HTERT RPE-1 (cell line): ENCODE results near the gene GSTM3.

ENCODE experiments used
- in situ Hi-C: fragments of 300-500 bp; cut with MboI; formaldehyde crosslinking; loops from 4 replicates; pipeline ENCODE4 v1.14.3; 2020; ENCODE audit warnings: low sequenced_read_pairs

The GSTM3 gene

DNA sequence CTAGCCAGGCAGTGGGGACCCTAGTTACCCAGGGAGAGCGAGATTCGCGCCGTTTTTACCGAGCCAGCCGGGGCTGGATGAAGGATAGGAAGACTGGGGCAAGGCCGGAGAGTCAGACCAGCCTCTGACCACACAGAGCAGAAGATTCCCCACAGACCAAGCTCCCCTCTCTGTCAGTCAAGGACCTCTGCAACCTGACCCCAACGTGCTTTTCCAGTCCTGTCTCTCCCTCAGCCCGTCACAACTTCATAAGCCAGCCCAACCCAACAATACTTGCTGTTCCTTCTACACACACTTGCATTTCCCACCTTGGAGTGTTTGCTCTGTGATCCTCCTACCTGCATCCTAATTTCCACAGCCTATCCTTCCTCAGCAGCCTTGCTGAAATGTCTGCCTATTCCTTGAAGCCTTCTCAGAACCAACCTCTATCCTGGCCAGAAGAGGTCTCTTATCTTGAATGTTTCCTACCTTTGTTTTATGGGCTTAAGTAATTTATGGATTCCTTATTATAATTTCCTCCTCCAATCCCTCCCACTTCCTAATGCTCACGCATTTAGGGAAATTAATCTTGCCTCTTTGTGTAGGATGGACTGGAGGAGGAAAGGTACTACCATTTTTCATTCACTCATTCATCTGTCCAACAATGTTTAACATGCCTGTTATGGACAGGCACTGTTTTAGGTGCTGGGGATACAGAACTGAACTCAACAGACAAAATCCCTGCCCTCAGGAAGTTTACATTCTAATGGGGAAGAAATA lies at the start of gene GSTM3:
Gene GSTM3 (minus strand): TSS at position 424 of the 759 bp plus-strand sequence. CDS start 751 bp downstream, outside the sequence.
- in situ Hi-C loops, result no loop called here

DNA sequence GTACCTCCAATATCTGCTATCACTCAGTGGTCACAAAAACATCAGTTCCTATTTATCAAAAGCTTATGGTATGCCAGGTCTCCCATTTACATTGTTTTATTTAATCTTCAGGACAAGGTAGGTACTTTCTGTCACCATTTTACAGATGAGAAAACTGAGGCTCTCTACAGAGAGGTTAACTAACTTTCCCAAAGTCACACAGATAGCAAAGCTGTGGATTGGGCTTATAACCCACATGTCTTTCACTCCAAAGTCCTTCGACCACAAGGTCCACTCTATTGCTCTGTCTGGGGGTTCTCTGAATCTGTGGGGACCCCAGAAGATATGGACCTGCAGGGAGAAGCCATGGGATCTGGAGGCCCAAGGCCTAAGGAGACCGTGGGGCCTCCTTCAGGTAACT lies 49.5 kb upstream of the GSTM3 start:
- in situ Hi-C loops, result no loop called here

DNA sequence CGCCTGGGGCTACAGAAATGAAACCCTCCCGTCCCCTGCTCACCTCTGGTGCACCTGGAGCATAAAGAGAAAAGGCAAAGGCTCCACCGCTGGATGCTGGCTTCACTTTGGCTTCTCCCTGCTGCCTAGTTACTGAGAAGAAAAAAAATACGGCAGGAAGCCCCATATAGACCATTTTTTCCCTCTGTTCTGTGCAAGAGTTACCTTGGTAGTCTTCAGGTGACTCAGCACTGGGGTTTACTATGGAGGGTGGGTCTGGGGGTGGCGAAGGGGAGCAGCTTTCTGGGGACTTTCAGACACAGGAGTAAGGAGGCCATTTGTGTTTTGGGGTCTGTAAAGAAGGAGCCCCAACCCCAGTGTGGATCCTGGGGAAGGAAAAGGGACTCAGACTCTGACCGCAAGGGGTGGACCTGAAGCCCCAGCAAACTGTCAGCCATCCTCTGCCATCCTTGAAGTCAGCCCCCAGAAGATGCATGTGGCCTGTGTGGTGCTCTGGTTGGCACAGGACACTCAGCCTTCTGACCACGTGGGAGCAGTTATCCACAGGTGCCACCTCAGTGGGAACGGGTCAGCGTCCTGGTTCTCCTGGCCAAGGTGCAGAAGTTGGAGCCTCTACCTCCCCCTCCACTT lies 48.8 kb upstream of the GSTM3 start:
- in situ Hi-C loops, result no loop called here

DNA sequence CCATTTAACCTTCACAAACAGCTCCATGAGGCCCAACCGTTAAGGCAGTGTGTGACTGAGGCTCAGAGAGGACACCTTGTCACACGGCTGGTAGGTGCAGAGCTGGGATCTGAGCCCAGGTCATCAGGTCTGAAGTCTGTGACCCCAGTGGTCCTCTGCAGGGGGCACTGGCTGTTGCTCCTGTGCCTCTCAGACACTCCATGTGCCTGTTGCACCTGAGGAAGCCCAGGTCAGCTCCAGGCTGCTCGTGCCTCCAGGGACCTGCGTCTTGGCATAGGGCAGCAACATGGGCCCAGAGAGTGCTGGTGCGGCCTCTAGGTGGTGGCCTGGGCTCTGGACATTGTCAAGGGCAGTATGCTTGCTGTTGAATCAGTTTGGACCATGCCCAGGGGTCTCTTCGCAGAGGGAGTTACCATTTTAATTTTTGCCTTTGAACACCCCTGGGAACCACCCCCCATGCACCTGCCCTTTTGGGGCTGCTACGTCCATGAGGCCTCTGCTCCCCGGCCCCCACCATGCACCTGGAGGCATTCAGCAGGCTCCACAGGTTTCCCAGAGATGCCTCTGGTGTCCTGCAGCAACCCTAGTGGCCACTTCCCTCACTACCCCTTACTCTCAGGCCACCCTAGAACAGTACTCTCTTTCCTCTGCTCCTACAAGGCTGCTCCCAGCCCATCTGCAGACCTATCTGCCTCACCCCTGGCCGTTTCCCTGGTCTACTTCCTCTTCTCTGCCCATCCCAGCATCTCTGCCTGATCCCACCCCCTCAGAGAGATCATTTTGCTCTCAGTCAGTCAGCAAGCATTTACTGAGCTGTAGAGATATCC lies 48.1 kb upstream of the GSTM3 start:
- in situ Hi-C loops, result no loop called here

DNA sequence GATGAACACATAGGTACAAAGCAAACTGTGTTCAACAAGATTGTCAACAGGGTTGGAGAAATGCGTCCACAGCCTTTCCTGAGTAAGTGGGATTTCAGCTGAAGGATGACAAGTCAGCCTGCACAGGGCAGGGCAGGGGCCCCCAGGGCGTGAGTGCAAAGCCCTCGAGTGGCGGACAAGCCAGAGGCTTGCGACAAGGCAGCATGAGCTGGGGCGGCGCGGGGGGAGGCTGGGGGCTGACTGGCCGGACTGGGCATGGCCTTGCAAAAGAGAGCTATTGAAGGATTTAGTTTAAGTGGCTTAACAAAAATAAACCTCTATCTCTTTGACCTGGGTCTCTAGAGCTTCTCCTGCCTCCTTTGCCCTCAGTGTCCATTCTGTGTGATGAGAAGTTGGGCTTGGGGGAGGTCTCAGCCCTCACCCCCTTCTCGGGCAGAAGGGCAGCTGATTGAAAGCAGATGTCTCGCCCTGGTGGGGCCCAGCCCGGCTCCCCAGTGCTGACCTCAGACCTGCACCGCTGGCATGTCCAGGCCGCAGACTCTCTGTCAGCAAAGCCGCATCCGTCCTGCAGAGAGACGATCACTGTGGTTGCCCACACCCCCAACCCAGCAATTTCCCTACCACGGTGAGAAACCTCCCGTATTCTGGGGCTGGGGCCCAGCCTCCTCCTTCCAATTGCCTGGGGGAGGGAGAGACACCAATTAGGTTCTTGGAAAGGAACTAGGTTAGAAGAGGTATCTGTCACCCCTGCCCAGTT lies 47.2 kb upstream of the GSTM3 start:
- in situ Hi-C loops, result no loop called here

DNA sequence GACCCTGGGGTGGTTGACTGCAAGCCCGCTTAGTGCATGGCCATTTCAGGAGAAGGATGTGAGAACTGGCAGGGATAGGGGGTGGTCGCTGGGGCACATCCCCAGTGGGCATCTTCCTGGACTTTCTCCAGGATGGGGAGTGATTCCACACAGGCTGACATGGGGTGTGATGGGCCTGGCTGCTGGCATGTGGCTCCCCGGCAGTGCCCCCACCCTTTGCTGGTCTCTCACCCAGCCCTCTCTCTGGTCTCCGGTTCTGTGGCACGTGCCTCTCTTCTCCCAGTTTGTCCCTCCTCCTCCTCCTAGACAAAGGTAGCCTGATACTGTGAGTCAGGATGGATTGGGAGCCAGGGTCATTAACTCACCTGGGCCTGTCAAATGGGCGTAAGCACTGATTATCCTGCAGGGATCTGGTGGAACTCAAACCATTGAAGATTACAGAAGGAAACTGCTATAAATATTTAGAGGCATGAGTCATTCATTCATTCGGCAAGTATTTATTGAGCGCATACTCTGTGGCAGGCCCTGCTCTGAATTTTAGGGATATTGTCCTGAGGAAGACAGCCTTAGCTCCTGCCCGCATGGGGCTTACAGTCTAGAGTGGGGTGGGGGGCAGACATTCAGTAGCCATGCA lies 46.5 kb upstream of the GSTM3 start:
- in situ Hi-C loops, result no loop called here

DNA sequence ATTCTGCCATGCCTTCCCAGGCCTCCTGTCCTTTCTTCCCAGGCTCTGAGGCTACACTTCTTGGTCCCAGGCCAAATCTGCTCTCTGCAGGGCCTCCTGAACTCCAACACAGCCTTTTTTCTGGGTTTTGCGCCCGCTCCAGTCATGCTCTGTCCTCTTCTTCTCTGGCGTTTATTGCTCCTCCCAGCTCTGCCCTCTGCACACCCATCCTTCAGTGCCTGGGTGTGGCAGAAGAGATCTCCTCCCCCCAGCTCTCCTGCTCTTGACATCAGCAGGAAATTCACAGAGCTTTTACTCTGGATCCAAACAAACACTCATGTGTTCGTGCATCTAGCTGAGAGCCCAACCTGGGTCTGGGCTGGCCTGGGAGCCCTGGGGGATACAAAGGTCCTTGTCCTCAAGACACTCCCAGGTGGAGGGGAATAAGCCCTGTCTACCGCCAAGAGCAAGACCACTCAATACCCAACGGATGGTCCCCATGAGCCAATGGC lies 45.7 kb upstream of the GSTM3 start:
- in situ Hi-C loops, result no loop called here

DNA sequence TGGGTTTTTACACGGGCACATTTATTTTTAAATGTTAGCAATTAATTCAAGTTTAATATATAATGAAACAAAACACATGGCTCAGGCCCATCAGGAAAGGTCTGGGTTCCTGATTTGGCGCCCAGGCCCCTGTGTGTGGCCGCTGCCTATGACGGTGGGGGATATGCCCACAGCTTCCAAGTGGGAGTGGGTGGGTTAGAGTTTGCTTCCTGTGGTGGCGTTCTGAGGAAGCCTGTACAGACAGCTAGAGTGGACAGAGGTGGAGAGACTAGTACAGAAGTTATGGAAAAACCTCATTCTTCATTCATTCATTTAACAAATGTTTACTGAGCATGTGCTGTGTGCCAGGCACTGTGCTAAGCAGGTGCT lies 45.3 kb upstream of the GSTM3 start:
- in situ Hi-C loops, result no loop called here

DNA sequence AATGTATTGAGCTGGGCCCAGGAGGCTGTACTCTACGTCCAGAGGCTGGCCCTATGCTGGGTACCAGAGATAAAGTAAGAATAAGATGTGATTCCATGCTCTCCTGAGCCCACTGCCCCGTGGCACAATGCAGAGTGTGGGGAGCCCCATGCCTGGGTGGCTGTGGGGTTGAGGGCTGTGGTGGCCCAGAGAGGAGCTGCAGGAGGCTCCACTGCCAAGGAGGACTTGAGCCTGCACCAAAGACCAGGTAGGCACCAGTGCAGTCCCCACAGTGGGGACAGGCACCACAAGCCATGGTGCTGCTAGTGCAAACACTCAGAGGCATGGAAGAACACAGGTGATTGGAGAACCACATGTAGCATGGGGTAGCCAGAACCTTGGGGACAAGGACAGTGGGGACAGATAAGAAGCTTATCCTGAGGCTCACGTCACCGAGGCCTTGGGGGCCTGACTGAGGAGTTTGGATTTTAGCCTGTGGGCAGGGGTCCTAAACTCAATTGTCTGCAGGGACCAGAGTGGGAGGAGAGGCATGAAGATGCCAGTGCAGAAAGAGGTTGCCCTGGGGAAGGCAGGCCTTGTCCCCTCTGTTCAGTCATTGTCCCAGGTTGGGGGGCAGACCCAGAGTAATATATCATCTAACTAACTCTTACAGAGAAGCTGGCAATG lies 44.7 kb upstream of the GSTM3 start:
- in situ Hi-C loops, result no loop called here

DNA sequence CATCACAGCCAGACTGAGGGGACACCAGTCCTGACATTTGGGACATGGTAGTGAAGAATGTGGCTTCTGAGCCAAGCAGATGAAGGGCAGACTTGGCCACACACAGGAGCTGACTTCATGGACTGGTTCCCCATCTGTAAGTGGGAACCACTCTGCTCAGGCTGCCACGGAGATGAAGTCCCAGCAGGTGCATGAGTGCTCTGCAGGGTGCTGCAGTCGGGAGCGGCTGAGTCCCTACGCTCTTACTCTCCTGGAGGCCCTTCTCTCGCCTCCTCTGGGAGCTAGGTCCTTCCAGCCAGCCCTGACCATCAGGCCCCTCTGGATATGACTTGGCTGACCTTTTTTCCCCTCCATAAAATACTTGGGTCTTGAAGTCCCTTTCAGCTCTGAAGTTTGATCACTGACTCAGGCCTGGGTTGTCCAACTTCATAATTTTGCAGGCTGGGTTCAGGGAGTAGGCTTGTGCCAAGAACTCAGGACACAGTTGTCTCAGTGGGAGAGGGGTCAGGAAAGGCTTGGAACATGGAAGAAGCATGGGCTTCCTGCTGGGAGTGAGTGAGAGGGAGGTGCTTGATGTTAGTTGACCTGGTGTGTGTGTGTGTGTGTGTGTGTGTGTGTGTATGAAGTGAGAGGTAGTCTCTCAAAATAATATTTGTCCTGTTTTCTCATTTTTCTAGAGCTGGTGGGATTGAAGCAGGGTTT lies 43.9 kb upstream of the GSTM3 start:
- in situ Hi-C loops, result no loop called here

DNA sequence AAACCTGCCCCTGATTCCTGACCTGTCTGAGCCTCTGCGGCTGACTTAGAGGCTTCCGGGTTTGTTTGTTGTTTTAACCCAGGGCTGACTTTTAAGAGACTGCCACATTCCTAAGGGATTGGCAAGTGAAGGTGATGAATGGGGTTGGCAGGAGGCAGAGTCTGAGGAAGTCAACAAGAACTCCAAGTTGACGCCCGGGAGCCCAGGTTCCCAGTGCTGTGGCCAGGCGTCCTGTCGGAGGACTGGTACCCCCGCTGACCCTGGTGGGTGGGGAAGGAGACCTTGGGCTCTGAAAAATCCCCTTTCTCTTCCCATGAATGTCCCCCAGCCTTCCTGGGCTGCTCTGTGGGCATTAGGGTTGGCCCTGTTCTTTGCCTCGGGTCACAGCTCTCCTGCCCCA lies 42.6 kb upstream of the GSTM3 start:
- in situ Hi-C loops, result no loop called here

DNA sequence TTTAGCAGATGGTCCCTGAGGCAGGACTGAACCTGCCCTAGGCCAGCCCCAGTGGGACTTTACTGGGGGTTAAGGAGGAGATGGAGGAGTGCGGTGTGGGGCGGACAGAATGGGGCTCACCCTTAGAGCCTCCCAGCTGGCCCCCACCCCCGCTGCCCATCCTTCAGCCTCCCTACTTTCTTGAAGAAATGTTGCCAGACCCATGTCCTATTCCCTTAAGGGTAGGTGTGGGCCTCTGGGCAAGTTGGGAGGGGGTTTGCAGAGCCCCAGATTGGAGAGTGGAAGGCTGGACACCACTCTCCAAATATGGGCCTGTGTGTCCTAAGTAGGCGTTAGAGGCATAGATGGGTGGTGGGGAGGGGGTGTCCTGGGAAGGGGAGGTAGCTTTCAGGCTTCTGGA lies 42.1 kb upstream of the GSTM3 start:
- in situ Hi-C loops, result no loop called here

DNA sequence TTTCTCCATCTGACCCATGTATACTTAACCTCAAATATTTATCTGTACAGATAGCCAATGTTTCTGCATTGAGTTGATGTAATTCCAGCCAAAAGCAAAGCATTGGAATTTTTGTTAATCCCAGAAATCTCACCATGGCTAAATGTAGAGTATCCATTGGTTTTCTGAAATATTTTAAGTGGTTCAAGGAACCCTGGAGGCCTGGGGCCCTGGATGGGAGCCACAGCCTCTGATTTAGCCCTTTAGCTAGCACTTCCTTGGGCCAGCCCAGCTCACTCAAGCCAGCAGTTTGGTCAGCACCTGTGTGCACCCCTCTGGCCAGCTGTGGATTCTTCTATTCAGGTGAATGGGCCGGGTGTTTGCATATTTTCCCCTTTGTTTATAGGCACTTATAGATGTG lies 41.7 kb upstream of the GSTM3 start:
- in situ Hi-C loops, result no loop called here

DNA sequence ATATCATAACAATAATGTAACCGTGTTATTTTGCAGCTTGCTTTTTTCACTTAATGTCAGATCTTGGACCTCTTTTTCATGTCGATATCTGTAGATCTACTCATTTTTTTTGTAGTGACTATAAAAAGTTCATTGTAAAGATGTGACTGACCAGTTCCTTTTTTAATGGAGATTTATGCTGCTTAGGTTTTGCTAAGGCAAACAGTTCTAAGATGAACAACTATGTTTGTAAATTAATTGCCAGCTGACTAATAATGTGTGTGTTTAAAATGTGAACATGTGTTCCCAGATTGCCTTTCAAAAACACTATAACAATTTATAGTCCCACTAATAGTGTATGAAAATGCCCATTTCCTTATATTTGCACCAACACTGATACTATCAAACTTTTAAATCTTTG lies 41.0 kb upstream of the GSTM3 start:
- in situ Hi-C loops, result no loop called here

DNA sequence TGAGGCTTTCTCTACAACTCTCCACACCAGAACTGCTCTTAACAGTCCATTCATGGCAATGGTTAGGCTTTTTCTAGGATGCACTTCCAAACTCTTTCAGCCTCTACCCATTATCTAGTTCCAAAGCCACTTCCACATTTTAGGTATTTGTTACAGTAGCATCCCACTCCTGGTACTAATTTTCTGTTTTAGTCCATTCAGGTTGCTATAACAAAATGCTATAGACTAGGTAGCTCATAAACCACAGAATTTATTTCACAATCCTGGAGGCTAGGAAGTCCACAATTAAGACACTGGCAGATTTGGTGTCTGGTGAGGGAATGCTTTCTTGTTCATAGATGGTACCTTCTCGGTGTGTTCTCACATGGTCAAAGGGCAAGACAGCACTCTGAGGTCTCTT lies 40.1 kb upstream of the GSTM3 start:
- in situ Hi-C loops, result no loop called here

DNA sequence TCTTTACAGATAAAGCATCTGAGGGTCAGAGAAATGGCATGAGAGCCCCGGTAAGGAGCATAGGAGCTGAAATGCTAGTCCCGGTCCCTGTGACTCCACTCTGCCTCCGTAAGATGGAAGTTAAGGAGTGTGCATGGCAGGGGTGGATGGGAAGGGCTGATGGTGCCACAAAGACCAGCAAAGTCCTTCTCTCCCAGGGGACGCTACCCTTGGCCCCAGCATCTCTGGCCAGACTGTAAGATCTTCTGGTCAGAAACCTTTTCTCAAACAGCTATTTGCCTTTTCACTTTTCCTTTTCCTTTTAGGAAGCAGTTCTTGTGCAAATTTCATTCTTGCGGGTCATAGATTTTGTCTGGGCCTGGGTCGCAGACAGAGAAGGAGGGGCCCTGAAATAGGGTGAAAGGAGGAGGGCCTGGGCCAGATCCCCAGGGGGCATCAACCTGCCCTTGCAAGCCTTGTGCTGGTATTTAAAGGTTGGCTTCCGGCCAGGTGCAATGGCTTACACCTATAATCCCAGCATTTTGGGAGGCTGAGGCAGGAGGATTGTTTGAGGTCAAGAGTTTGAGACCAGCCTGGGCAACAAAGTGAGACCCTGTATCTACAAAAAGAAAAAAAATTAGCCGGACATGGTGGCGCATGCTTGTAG lies 37.3 kb upstream of the GSTM3 start:
- in situ Hi-C loops, result no loop called here

DNA sequence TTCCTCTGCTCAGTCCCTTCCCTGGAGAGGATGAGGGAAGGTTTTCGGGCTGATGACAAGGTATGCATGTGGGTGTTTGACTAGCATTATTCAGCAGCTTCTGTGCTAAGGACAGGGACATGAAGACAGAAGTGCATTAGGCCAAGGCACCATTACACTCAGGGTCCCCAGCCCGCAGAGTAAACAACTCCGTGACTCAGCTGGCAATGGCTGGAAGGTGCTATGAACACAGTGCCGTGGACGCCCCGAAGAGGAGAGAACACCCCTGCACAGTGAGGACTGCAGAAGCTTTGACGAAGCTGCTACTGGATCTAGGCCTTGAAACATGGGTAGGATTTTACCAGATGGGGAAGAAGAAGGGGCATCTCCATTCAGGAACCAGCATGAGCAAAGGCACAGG lies 36.6 kb upstream of the GSTM3 start:
- in situ Hi-C loops, result no loop called here

DNA sequence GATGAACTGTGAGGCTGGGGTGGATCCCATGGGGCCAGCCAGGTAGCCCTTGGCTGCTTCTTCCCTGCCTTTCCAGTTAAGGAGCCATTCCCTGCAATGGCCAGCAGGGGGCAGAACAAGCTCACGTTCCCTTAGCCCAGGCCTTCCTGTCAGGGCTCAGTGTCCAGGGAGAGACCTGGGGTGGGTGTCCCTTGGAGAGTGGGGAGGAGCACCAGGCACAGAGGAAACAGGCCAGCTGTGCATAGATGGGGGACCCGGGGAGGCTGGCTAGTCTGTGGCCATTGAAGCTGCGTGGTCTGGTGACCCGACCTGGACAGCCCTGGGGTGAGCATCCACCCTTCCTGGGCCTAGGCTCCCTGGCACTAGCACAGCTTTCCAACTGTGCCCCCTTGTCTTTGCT lies 36.1 kb upstream of the GSTM3 start:
- in situ Hi-C loops, result no loop called here
